Type B pancreatic cell (in vitro differentiated cells): ENCODE results near the gene DNAJB2. TPM values are rescaled to one million over a fixed set of nuclear protein-coding genes. Genes with fewer than 3 reads are reported as not detected.
A peak's percentile ranks its signal among the peaks of the same experiment; 100 is the strongest.

ENCODE experiments used
- DNase-seq: peaks from one replicate; pipeline ENCODE4 v3.0.0; 2021; ENCODE audit warnings: mixed read lengths; ENCODE audit not compliant: unreplicated experiment; ENCODE audit errors: extremely low spot score
- H3K27ac Mint-ChIP-seq: 2 replicates; pipeline ENCODE4 v1.8.0; 2021; ENCODE audit warnings: mild to moderate bottlenecking, mixed read lengths
- H3K27me3 Mint-ChIP-seq: 2 replicates; pipeline ENCODE4 v1.8.0; 2021; ENCODE audit warnings: mixed read lengths
- H3K36me3 Mint-ChIP-seq: 2 replicates; pipeline ENCODE4 v1.8.0; 2021; ENCODE audit warnings: mixed read lengths
- H3K4me1 Mint-ChIP-seq: one replicate; pipeline ENCODE4 v1.8.0; 2021; ENCODE audit warnings: mixed read lengths; ENCODE audit not compliant: unreplicated experiment
- H3K4me3 Mint-ChIP-seq: 2 replicates; pipeline ENCODE4 v1.8.0; 2021; ENCODE audit warnings: mild to moderate bottlenecking, mixed read lengths
- H3K9me3 Mint-ChIP-seq: 2 replicates; pipeline ENCODE4 v1.8.0; 2021; ENCODE audit warnings: mixed read lengths
- total RNA-seq: library from RNA; stranded (reverse); gene quantifications from 2 replicates; pipeline ENCODE4 v1.2.1, GENCODE V29; 2021; ENCODE audit warnings: low replicate concordance
- TF ChIP-seq, protein P1 (sequence below): fragments of 200-600 bp; sonication (generic); conservative IDR thresholded peaks from 2 replicates; pipeline ENCODE4 v1.5.0; 2021; ENCODE audit warnings: antibody characterized with exemption, mild to moderate bottlenecking

Gene DNAJB2
- total RNA-seq, 1 donor from 2014 or later = 68.5 TPM

DNA sequence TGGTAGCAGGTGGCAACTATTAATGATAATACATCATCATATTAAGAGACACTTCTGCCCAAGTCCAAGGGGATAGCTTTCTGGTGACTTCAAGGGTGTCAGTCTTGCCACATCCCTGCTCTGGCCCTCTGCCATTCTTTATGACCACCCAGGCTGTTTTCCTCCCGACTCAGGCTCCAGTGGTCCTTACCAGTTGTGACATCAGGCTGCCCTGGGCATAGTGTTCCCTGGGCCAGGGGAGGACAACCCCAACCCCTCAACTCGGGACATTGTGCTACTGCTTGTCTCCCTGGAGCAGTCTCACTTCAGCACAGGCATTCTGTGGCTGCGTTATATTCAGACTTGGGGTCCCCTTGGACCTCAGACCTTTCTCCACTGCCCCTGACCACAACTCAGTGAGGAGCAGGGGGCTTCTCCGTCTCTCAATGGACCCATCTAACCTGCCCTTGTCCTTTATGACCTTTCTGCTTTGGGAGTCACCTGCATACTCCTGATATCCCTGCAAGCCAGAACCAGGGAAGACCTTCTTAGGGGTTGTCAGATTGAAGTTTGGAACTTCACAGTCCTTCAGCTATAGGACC, 12.8 kb downstream of the DNAJB2 start:
- Mint-ChIP-seq H3K4me3 (no peak overlapping the region), H3K27me3 (peaks cover 31% of the 10 kb centered on the region), H3K36me3 (no peaks in the 10 kb centered on the region), H3K9me3 (no peaks in the 10 kb centered on the region), H3K27ac (no peak overlapping the region), H3K4me1 (no peaks in the 10 kb centered on the region)
- TF ChIP-seq, protein P1, sequence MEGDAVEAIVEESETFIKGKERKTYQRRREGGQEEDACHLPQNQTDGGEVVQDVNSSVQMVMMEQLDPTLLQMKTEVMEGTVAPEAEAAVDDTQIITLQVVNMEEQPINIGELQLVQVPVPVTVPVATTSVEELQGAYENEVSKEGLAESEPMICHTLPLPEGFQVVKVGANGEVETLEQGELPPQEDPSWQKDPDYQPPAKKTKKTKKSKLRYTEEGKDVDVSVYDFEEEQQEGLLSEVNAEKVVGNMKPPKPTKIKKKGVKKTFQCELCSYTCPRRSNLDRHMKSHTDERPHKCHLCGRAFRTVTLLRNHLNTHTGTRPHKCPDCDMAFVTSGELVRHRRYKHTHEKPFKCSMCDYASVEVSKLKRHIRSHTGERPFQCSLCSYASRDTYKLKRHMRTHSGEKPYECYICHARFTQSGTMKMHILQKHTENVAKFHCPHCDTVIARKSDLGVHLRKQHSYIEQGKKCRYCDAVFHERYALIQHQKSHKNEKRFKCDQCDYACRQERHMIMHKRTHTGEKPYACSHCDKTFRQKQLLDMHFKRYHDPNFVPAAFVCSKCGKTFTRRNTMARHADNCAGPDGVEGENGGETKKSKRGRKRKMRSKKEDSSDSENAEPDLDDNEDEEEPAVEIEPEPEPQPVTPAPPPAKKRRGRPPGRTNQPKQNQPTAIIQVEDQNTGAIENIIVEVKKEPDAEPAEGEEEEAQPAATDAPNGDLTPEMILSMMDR = no peak
- no peak for DNase-seq

DNA sequence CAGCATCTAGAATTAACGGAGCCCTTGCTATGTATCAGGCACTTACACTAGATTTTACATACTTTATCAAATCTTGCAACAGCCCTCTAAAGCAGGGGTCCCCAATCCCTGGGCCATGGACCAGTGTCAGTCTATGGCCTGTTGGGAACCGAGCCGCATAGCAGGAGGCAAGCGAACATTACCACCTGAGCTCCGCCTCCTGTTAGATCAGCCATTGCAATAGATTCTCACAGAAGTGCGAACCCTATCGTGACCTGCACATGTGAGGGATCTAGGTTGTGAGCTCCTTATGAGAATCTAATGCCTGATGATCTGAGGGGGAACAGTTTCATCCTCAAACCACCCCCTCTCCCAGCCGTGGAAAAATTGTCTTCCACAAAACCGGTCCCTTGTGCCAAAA, 13.4 kb downstream of the DNAJB2 start:
- Mint-ChIP-seq H3K4me1 (no peaks in the 10 kb centered on the region), H3K27ac (no peak overlapping the region), H3K36me3 (no peaks in the 10 kb centered on the region), H3K27me3 (peaks cover 31% of the 10 kb centered on the region), H3K4me3 (no peak overlapping the region), H3K9me3 (no peaks in the 10 kb centered on the region)
- TF ChIP-seq, protein P1 = no peak
- DNase-seq = no peak

DNA sequence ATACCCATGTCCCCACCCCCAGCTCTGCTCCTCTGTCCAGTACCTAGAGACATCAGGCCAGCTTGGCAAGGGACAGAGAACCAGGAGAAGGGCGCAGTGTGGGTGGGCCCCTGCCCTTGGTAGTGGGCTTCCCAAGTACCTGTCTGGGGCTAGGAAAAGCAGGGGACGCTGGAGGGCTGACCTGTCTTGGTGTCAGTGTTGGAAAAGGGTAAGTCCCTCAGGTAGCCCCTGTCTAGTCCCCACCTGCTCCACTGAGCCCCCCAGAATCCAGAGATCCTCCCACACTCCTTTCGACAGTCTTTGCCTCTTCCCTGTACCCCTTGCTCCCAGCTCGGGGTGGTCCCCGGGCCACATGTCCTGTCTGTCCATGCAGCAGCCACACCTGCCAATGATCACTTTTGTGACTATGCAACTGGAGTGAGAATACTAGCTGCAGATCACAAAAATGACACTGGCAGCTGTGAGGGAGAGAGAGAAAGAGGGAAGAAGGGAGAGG, 14.6 kb downstream of the DNAJB2 start:
- Mint-ChIP-seq H3K4me1 (no peaks in the 10 kb centered on the region), H3K27me3 (peaks cover 39% of the 10 kb centered on the region), H3K4me3 (peak overlapping the region; percentile 83), H3K27ac (peak overlapping the region; percentile 16), H3K36me3 (no peaks in the 10 kb centered on the region), H3K9me3 (no peaks in the 10 kb centered on the region)
- DNase-seq = no peak
- TF ChIP-seq, protein P1 = no peak

DNA sequence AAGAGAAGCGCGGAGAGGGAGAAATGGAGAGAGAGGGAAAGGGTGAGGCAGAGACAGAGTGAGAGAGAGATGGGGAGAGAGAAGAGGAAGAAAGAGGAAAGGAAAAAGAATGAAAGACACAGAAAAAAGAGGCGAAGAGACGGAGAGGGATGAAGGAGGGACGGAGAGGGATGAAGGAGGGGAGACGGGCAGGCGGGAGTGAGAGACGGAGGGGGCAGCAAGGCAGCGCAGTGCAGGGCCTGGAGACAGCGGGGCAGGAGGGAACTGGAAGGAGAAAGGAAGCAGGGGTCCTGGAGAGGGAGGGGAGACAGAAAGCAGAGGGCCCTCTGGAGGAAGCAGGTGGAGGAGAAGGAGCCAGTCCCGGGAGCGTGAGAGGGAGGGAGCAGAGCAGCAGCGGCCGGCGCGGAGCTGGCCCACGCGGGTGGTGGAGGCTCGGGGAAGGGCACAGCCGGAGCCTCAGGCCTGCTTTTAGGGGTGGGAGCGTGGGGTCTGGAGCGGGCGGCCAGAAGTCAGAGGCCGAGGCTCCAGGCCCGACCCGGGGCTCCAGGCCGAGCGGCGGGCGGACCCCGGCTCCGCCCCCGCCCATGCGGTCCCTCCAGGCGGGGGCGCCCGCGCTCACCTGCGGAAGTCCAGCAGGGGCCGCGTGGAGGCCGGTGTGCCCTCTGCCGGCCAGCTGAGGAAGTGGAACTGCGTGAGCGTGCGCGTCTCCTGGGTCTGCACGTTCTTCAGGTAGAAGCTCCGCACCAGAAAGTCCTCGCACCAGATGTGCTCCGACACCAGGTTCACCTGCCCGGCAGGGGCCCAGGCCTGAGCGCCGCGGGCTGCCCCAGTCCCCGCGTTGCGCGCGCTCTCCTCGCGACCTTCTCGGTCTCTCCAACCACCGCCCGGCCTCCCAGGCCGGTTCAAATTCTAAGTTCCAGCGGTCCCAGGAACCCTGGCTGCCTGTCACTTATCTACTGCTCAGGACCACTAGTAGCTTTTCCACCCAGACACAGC, 15.5 kb downstream of the DNAJB2 start:
- peak overlapping the region; percentile 83 for H3K4me3 Mint-ChIP-seq

DNA sequence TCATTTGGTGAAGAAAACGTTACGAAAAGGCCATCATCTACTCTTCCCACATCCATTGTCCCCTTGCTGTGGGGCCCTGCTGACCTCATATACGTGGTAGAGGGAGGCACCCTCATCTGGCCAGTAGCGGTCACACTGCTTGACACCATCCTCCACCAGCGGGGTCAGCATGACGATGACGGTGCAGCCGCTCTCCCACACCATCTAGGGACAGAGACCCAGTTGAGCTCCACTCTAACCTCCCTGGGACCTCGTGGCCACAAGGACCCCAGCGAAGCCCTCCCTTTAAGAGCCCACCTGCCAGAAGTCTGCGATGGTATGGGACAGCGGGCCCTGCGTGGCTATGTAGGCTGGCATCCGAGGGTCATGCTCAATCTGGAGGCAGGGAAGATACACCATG, 17.0 kb downstream of the DNAJB2 start:
- TF ChIP-seq, protein P1 = no peak
- H3K4me1 Mint-ChIP-seq = no peaks in the 10 kb centered on the region
- H3K9me3 Mint-ChIP-seq = no peaks in the 10 kb centered on the region
- no peak overlapping the region for H3K4me3 Mint-ChIP-seq
- DNase-seq = no peak
- no peak overlapping the region for H3K27ac Mint-ChIP-seq
- H3K36me3 Mint-ChIP-seq = no peaks in the 10 kb centered on the region
- H3K27me3 Mint-ChIP-seq = peaks cover 60% of the 10 kb centered on the region

More for the DNA sequence above, 15.5 kb downstream of the DNAJB2 start:
- H3K27ac Mint-ChIP-seq = peak overlapping the region; percentile 55
- H3K4me1 Mint-ChIP-seq = no peaks in the 10 kb centered on the region
- TF ChIP-seq, protein P1 = peak; percentile 99
- H3K27me3 Mint-ChIP-seq = peaks cover 48% of the 10 kb centered on the region
- H3K36me3 Mint-ChIP-seq = no peaks in the 10 kb centered on the region
- no peaks in the 10 kb centered on the region for H3K9me3 Mint-ChIP-seq
- DNase-seq = peak; percentile 90
